Ovary (tissue), 10 donors: ENCODE results near the gene ZNF460. TPM values are rescaled to one million over a fixed set of nuclear protein-coding genes. Genes with fewer than 3 reads are reported as not detected.
A peak's percentile ranks its signal among the peaks of the same experiment; 100 is the strongest.

Source experiments
- DNase-seq, 5 donors: peaks; one replicate each; pipeline ENCODE4 v3.0.0-alpha.2; 2019 to 2020
- H3K27ac ChIP-seq, 2 donors: fragments of 200-600 bp; one replicate each; pipeline versions ENCODE4 v1.5.1 to v1.8.0; 2019 to 2022
- H3K27me3 ChIP-seq: fragments of 200-600 bp; one replicate; pipeline ENCODE4 v1.8.0; 2022
- H3K36me3 ChIP-seq: fragments of 200-600 bp; sonication (generic); one replicate; pipeline ENCODE4 v1.5.1; 2019
- H3K4me1 ChIP-seq: one replicate; pipeline ENCODE4 v1.8.1; 2013; ENCODE audit warnings: mild to moderate bottlenecking, moderate library complexity; ENCODE audit not compliant: insufficient read depth
- H3K4me3 ChIP-seq: fragments of 200-600 bp; sonication (generic); one replicate; pipeline ENCODE4 v1.5.1; 2017
- H3K9me3 ChIP-seq, 2 donors: fragments of 200-600 bp in 1 of 2; sonication (generic) in 1 of 2; one replicate each; pipeline versions ENCODE4 v1.5.1 to v1.8.1; 2013 to 2019; ENCODE audit warnings: mild to moderate bottlenecking in 1 of 2, moderate library complexity in 1 of 2
- EP300 ChIP-seq: sonication (generic); formaldehyde crosslinking; IDR thresholded peaks from one replicate; pipeline ENCODE4 v1.6.1; 2017; ENCODE audit warnings: antibody characterized with exemption
- POLR2A ChIP-seq: fragments of 450-650 bp; IDR thresholded peaks from one replicate; pipeline ENCODE4 v1.6.1; 2017; ENCODE audit warnings: antibody characterized with exemption, mild to moderate bottlenecking, moderate library complexity
- WGBS, 3 donors: extraction: QIAGEN DNeasy Blood & Tissue Kit in 1 of 3; methylation state at CpG; one replicate each; pipeline versions ENCODE4 v1.1.5 to v1.1.7; 2013 to 2017; 5-methylcytosine and 5-hydroxymethylcytosine counted together
- intact Hi-C, 4 donors: fragments of 100-400 bp; cut with DNase I; formaldehyde crosslinking; loops; one replicate each; pipeline versions ENCODE4 v1.11.0 to v1.15.1; 2022 to 2023
- long read RNA-seq, 3 donors: library from polyadenylated mRNA in 2 of 3; unstranded in 2 of 3; transcript quantifications; one replicate each; pipeline ENCODE4 v2.0.0 and lab custom pipeline, GENCODE V29; 2021 to 2026
- polyA plus RNA-seq, 2 donors: library from polyadenylated mRNA; stranded (reverse); fragments of 200-250 nt in 1 of 2; fragments of 350-450 nt in 1 of 2; fragmentation: Illumina TruSeq in 1 of 2; extraction: RNeasy Lipid Tissue Mini Kit (QIAGEN cat#74804) in 1 of 2; gene quantifications; one replicate each; pipeline ENCODE4 v1.2.3, GENCODE V29; 2013 to 2014
- total RNA-seq, 7 donors: library from RNA; depleted of rRNA in 2 of 7; stranded (reverse); fragments of >200 nt in 2 of 7; fragmentation: NEBNext Ultra II Directional in 3 of 7; extraction: Animal tissue kit (Norgen Biotek cat#: 25700) in 3 of 7; gene quantifications; one replicate each; pipeline versions ENCODE4 v1.1.0 to v1.2.4, GENCODE V29; 2016 to 2023
- TF ChIP-seq, protein P1 (sequence below), 3 donors: fragments of 450-650 bp in 2 of 3; fragments of 200-600 bp in 1 of 3; IDR thresholded peaks; one replicate each; pipeline versions ENCODE4 v1.5.1 to v1.8.0; 2016 to 2022; ENCODE audit warnings: antibody characterized with exemption in 3 of 3, mild to moderate bottlenecking in 1 of 3
- donor health status: DM: no; HTN: no; CAD: no; lungs with moderate emphysema.
- donor health status: DM: no; HTN: no; CAD: no.
- donor health status: Bipolar disorder and iron deficiency.
- donor health status: DM: yes; HTN: yes; CAD: no.
- donor health status: DM: no; HTN: no; CAD: no.
- donor health status: DM: yes; HTN: yes; CAD: no.

ZNF460 gene
- total RNA-seq (100 to 1,000 TPM in 1 of 7 donors, 10 to 100 TPM in 6; 57.2 to 103 (median 68.6) TPM), polyA plus RNA-seq (1 to 10 TPM; 3.0 to 4.4 TPM)
- long read RNA-seq, donor 1, partial matches to known transcripts = 1 of 6 reads
- long read RNA-seq, donor 1, other reads (novel, unspliced or antisense) = 0 of 6 reads
- long read RNA-seq, donor 2 = 0 reads
- long read RNA-seq, donor 3, transcript ZNF460-201 (3 exons, 3,350 nt) = major isoform, 5 of 6 reads
- long read RNA-seq, donor 3, partial matches to known transcripts = 0 of 6 reads
- long read RNA-seq, donor 3, other reads (novel, unspliced or antisense) = 0 of 6 reads

DNA sequence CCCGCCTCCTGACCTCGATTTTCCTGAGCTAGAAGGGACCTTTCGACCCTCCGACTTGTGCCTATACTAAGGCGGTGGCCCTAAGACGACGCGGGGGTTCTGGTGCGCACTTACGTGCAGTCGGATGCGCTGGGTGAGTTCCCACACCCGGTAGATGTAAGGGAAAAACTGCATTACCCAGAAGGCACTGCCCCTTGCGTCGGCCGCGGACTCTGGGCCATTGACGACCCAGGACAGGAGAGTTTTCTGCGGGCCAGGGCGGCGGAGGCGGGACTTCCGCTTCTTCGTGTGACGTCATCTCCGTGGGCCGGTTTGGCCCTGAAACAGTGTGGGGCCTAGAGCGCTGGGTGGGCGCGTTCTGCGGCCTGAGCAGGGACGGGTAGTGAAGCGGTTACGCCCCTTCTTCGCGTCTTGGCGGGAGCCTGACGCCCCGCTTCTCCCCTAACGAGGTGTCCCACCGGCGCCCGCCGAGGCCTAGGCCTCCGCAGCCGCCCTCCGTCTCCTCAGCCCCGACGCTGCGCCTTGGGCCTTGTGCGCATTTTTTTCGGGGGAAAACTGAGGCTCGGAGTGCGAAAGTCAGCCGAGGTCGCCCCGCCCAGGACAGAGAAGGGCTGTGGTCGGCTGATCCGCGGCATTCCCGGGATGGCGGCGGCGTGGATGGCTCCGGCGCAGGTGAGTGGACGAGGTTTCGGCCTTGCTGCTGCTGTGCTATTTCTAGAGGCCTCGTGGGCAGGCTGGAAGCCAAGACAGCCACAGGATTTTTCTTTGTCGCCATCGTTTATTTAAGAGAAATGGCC lies at the start of gene ZNF460:
TSS of gene ZNF460 (plus strand) at position 321 of the 797 bp plus-strand sequence. CDS start at position 643, 322 bp downstream.
- intact Hi-C loops = loop anchor here in 2 of 4 donors (5.0 kb wide), 2 partner anchors 38 to 82 kb away; partner anchors contain the start of genes TRAPPC2B (in 1 of the 2), ZNF547 (in 1 of the 2) and ZNF805 (in 1 of the 2)
- Histone ChIP-seq H3K36me3 (no peaks in the 10 kb centered on the region), H3K4me3 (peak within 1 kb of the TSS; percentile 99), H3K27me3 (no peaks in the 10 kb centered on the region), H3K9me3 (peaks cover 0 to 13% of the 10 kb centered on the region in 2 donors), H3K27ac (peak within 1 kb of the TSS; percentile 91 to 96), H3K4me1 (peaks cover 4% of the 10 kb centered on the region)
- TF ChIP-seq POLR2A = peak; percentile 59
- no peak for TF ChIP-seq EP300
- TF ChIP-seq, protein P1, sequence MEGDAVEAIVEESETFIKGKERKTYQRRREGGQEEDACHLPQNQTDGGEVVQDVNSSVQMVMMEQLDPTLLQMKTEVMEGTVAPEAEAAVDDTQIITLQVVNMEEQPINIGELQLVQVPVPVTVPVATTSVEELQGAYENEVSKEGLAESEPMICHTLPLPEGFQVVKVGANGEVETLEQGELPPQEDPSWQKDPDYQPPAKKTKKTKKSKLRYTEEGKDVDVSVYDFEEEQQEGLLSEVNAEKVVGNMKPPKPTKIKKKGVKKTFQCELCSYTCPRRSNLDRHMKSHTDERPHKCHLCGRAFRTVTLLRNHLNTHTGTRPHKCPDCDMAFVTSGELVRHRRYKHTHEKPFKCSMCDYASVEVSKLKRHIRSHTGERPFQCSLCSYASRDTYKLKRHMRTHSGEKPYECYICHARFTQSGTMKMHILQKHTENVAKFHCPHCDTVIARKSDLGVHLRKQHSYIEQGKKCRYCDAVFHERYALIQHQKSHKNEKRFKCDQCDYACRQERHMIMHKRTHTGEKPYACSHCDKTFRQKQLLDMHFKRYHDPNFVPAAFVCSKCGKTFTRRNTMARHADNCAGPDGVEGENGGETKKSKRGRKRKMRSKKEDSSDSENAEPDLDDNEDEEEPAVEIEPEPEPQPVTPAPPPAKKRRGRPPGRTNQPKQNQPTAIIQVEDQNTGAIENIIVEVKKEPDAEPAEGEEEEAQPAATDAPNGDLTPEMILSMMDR (IDR thresholded peaks at IDR 0.05) = peak in 1 of 3 donors; percentile 12
- 0% methylated on average over 57 to 71 of the region's 71 CpGs for WGBS, 3 donors
- peak; percentile 96 to 98 (median 98) for DNase-seq

DNA sequence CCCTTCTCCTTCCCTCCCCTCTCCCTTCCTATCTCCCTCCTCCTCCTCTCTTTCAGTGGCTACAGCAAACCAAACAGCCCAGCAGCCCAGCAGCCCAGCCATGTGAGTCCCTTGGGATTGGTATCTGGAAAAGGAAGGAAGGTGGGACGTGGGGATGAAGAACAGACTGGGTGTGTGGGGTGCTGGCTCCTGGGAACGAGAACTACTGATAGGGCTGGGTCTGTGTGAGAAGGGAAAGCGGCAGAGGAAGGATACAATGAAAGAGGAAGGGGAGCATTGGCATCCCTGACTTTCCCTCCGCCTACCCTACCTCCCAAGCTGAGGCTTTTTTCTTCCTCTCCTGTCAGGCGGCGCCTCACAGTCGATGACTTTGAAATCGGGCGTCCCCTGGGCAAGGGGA lies 48.6 kb upstream of the ZNF460 start:
- intact Hi-C loops = no loop called here
- TF ChIP-seq, protein P1 (IDR thresholded peaks at IDR 0.05) = no peak
- TF ChIP-seq POLR2A (no peak), EP300 (no peak)
- Histone ChIP-seq H3K9me3 (no peaks in the 10 kb centered on the region), H3K4me3 (no peak overlapping the region), H3K4me1 (no peaks in the 10 kb centered on the region), H3K27ac (no peak overlapping the region), H3K36me3 (no peaks in the 10 kb centered on the region), H3K27me3 (no peaks in the 10 kb centered on the region)
- 63 to 71% (median 70%) methylated on average over 9 of the region's 9 CpGs for WGBS, 3 donors
- DNase-seq = no peak

DNA sequence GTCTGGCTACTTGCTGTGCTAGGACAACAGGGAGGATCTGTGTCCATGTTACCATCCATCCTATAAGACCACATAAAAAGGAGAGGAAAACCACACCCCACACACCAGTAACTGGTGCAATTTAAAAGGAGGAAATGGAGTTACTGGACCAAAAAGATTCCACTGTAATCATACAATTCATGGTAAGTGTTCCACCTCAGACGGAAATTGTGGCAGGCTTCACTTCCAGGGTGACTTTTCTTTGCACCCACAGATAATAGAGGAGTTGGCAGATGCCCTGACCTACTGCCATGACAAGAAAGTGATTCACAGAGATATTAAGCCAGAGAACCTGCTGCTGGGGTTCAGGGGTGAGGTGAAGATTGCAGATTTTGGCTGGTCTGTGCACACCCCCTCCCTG lies 47.1 kb upstream of the ZNF460 start:
- Histone ChIP-seq H3K4me3 (no peak overlapping the region), H3K27ac (no peak overlapping the region), H3K27me3 (no peaks in the 10 kb centered on the region), H3K4me1 (no peaks in the 10 kb centered on the region), H3K9me3 (no peaks in the 10 kb centered on the region), H3K36me3 (no peaks in the 10 kb centered on the region)
- WGBS, 3 donors = 83 to 100% (median 100%) methylated on average over 1 of the region's 1 CpG
- TF ChIP-seq, protein P1 (IDR thresholded peaks at IDR 0.05) = no peak
- TF ChIP-seq POLR2A = no peak
- no peak for TF ChIP-seq EP300
- intact Hi-C loops = no loop called here
- DNase-seq = no peak

DNA sequence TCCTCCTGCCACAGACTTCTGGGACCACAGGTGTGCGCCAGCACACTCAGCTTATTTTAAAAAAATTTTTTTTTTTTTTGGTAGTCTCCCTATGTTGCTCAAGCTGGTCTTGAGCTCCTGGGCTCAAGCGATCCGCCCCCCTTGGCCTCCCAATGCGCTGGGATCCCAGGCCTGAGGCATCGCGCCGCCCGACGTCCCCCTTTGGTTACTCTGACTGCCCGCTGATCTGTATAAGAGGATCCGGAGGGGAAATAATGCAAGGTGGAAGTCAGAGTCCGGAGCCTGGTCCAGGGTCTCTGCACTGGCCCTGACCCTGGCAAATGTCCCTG lies 40.3 kb upstream of the ZNF460 start:
- Histone ChIP-seq H3K4me1 (no peaks in the 10 kb centered on the region), H3K27ac (peak overlapping the region; percentile 13 to 76), H3K27me3 (no peaks in the 10 kb centered on the region), H3K36me3 (no peaks in the 10 kb centered on the region), H3K4me3 (peak overlapping the region; percentile 98), H3K9me3 (no peaks in the 10 kb centered on the region)
- WGBS, 3 donors = 10 to 20% (median 15%) methylated on average over 12 of the region's 12 CpGs
- no peak for DNase-seq
- TF ChIP-seq, protein P1 (IDR thresholded peaks at IDR 0.05) = no peak
- TF ChIP-seq EP300 = no peak
- no peak for TF ChIP-seq POLR2A
- intact Hi-C loops = loop anchor here in 1 of 4 donors (5.0 kb wide), 1 partner anchor 42 kb away; the partner anchor contains the start of gene ZNF460
